NCI-H345 treated with DMSO at 0.1 percent for 48 hours (cell line): ENCODE results near the gene LRR1.
"Not testable (repeated sequence)": the region's sequence is repeated elsewhere in the genome, so short reads cannot be mapped to it uniquely, and the experiment has no call there.

Experiments
- DNase-seq: peaks from one replicate; lab custom pipeline; 2025; ENCODE audit not compliant: unreplicated experiment; lab: John Stamatoyannopoulos, UW

The LRR1 gene

GRCh38 chr14:49585803-49586672 is 12.7 kb upstream of the LRR1 start, which contains the start of gene RPS29:
Gene RPS29 (minus strand): TSS chr14:49586380. CDS start chr14:49586346, 34 bp downstream.
- DNase-seq: peak; percentile 98

- DNase-seq: peak; percentile 78
These were observed 11.9 kb upstream of the LRR1 start for GRCh38 chr14:49586673-49587460.

DNA sequence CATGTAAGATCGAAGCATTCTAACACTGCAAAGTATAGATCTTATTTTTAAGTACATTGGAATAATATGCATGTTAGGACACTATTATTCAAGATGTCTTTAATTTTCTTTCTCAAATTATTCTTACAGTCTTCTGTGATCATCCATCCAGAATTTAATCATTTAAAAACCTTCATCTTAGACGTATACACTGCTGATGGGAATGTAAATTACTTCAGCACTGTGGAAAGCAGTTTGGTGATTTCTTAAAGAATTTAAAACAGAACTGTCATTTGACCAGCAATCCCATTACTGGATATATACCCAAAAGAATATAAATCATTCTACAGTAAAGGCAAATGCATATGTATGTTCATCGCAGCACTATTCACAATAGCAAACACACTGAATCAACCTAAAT is 9.4 kb upstream of the LRR1 start:
- no peak for DNase-seq

- no peak for DNase-seq
These were observed 5.7 kb upstream of the LRR1 start for GRCh38 chr14:49593016-49593415.

GRCh38 chr14:49594347-49595091 is 4.2 kb upstream of the LRR1 start:
- DNase-seq: no peak

DNA sequence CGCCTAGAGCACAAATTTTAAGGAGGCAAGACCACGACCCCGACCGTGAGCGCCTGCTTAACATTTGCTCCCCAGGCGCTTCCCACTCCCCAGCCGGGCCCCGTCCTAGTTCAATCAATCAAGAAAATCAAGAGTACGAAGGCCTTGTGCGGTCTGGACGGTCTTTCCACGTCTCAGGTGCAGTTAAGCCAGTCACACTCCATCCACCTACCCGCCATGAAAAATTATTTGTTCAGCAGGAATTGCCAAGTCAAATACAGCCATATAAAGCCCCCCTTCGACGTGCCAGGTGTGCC is 603 bp upstream of the LRR1 start:
- DNase-seq: no peak

GRCh38 chr14:49607583-49607982 is 8.8 kb downstream of the LRR1 start:
- DNase-seq: no peak

DNA sequence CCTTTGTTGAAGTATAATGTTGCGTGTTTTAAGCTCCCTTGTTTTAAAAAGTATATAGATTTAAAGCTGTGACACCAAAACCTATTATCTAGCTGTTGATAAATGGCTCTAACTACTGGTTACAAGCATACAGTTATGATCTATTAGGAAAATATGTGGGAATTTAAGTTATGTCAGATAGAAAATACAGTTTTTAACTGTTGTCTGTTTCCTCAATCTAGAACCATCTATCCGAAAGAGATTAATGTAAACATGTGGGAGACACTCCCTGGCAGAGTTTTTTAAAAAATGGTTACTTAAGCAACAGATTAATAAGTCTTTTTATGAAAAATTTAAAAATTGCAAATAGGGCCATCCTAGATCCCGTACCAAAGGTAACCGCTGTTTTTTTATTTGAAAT is 13.5 kb downstream of the LRR1 start:
- no peak for DNase-seq

- no peak for DNase-seq
These were observed 13.9 kb downstream of the LRR1 start for GRCh38 chr14:49612671-49613070.

DNA sequence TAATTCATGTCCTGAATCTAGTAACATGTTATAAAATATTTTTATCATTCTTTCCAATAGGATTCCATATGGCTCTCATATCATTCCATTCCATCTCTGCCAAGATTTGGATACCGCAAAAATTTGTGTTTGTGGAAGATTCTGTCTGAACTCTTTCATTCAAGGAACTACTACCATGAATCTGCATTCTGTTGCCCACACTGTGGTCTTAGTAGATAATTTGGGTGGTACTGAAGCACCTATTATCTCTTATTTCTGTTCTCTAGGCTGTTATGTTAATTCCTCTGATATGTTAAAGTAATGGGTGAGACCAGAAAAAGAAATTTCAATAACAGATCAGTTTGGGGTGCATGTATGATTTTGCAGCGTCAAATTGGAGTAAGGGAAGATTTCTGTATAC is 15.5 kb downstream of the LRR1 start:
- no peak for DNase-seq

DNA sequence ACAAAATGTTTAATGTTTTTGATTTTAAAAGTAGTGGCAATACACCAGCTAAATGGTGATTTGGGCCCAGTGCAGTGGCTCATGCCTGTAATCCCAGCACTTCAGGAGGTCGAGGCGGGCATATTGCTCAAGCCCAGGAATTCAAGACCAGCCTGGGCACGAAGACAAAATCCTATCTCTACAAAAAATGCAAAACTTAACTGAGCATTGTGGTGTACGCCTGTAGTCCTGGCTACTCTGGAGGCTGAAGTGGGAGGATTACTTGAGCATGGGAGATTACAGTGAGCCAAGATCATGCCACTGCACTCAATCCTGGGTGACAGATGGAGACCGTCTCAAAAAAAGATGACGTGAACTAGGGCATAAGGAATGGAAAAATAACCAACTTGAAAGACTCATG is 17.0 kb downstream of the LRR1 start:
- no peak for DNase-seq

DNA sequence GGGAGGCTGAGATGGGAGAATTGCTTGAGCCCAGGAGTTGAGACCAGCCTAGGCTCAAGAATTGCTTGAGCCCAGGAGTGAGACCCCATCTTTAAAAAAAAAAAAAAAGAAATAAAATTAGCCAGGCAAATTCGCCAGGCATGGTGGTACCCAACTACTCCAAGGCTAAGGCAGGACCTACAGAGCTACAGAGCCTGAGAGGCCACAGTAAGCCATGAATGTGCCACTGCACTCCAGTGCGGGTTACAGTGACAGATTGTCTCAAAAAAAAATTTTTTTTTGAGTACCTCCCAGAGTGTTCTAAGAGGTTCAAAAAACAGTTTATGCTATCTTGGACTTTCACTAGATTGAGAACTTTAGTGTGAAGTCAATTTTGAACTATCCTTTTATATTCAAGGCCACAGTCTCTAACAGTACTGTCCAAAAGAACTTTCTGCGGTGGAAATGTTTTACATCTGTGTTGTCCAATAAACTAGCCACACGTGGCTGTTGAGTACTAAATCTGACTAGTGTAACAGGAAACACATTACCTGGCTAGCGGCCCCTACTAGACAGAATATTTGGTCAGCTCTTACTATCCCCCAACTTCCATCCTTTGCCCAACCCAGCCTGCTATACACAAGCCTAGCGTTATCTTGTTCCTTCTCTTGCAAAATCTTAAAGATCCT is 19.2 kb downstream of the LRR1 start:
- no peak for DNase-seq

- DNase-seq: not testable (repeated sequence)
These were observed 20.5 kb downstream of the LRR1 start for GRCh38 chr14:49619273-49619672.

DNA sequence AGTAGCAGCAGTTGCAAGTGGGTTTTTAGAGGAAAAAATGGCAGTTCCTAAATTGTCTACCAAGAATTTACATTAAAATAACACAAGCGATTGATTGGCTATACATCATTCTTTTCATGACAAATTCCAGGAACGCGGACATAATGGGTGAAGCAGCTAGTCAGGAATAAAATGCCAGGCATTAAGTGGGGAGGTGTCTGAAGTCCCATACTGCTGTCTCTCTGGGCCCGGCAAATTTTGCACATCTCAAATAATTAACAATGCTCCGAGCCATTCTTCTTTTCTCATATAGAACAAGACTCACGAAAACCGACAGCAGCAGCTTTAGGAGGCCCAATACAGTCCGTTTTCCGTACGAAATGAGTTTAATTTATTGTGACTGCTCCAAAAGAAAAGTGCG is 21.0 kb downstream of the LRR1 start:
- DNase-seq: no peak

GRCh38 chr14:49620182-49621113 is 21.7 kb downstream of the LRR1 start, which contains the start of the genes MGAT2 and RPL36AL:
Gene MGAT2 (plus strand): TSS chr14:49620799. CDS start chr14:49621269, 470 bp downstream.
Gene RPL36AL (minus strand): TSS chr14:49620626. CDS start chr14:49619104, 1,522 bp downstream.
- DNase-seq: peak; percentile 96

DNA sequence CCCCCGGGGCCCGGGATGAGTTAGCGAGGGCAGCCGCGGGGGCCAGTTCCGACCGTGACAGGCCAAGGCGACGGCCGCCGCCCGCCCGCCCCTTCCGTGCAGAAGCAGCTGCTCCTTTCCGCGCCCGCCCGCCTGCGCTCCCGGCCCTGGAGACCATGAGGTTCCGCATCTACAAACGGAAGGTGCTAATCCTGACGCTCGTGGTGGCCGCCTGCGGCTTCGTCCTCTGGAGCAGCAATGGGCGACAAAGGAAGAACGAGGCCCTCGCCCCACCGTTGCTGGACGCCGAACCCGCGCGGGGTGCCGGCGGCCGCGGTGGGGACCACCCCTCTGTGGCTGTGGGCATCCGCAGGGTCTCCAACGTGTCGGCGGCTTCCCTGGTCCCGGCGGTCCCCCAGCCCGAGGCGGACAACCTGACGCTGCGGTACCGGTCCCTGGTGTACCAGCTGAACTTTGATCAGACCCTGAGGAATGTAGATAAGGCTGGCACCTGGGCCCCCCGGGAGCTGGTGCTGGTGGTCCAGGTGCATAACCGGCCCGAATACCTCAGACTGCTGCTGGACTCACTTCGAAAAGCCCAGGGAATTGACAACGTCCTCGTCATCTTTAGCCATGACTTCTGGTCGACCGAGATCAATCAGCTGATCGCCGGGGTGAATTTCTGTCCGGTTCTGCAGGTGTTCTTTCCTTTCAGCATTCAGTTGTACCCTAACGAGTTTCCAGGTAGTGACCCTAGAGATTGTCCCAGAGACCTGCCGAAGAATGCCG is 22.6 kb downstream of the LRR1 start:
- peak; percentile 47 for DNase-seq

DNA sequence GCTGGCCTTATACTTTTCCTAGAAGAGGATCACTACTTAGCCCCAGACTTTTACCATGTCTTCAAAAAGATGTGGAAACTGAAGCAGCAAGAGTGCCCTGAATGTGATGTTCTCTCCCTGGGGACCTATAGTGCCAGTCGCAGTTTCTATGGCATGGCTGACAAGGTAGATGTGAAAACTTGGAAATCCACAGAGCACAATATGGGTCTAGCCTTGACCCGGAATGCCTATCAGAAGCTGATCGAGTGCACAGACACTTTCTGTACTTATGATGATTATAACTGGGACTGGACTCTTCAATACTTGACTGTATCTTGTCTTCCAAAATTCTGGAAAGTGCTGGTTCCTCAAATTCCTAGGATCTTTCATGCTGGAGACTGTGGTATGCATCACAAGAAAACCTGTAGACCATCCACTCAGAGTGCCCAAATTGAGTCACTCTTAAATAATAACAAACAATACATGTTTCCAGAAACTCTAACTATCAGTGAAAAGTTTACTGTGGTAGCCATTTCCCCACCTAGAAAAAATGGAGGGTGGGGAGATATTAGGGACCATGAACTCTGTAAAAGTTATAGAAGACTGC is 23.4 kb downstream of the LRR1 start:
- no peak for DNase-seq

GRCh38 chr14:49623387-49623786 is 24.6 kb downstream of the LRR1 start:
- DNase-seq: no peak
